Hepatocyte (in vitro differentiated cells): ENCODE data around the gene DDIAS. TPM values are rescaled to one million over a fixed set of nuclear protein-coding genes. Genes with fewer than 3 reads are reported as not detected.

Experiments
- DNase-seq: peaks from one replicate; pipeline ENCODE4 v3.0.0-alpha.2; 2016; ENCODE audit warnings: low spot score
- H2AFZ ChIP-seq: fragments of 200-600 bp; sonication (generic); 2 replicates; pipeline ENCODE4 v1.6.0; 2016; ENCODE audit warnings: antibody characterized with exemption, mild to moderate bottlenecking
- H3K27ac ChIP-seq: fragments of 200-600 bp; sonication (generic); 2 replicates; pipeline ENCODE4 v1.5.1; 2016; ENCODE audit warnings: mild to moderate bottlenecking
- H3K27me3 ChIP-seq: fragments of 200-600 bp; sonication (generic); 2 replicates; pipeline ENCODE4 v1.6.1; 2016
- H3K36me3 ChIP-seq: fragments of 200-600 bp; sonication (generic); replicated peaks from 2 replicates; pipeline ENCODE4 v1.5.1; 2016; ENCODE audit warnings: low read depth; ENCODE audit not compliant: insufficient read depth
- H3K4me1 ChIP-seq: fragments of 200-600 bp; sonication (generic); 2 replicates; pipeline ENCODE4 v1.5.1; 2016; ENCODE audit warnings: mild to moderate bottlenecking, moderate library complexity; ENCODE audit not compliant: insufficient read depth
- H3K4me2 ChIP-seq: fragments of 200-600 bp; sonication (generic); 2 replicates; pipeline ENCODE4 v1.6.0; 2016
- H3K4me3 ChIP-seq: fragments of 200-600 bp; sonication (generic); 2 replicates; pipeline ENCODE4 v1.5.1; 2016; ENCODE audit warnings: mild to moderate bottlenecking
- H3K79me2 ChIP-seq: fragments of 200-600 bp; sonication (generic); 2 replicates; pipeline ENCODE4 v1.6.0; 2017; ENCODE audit warnings: mild to moderate bottlenecking
- H3K9me2 ChIP-seq: fragments of 200-600 bp; sonication (generic); replicated peaks from 2 replicates; pipeline ENCODE4 v1.6.0; 2017; ENCODE audit warnings: mild to moderate bottlenecking; ENCODE audit not compliant: insufficient read depth
- H3K9me3 ChIP-seq: fragments of 200-600 bp; sonication (generic); 2 replicates; pipeline ENCODE4 v1.5.1; 2016; ENCODE audit warnings: low read depth, mild to moderate bottlenecking
- H4K20me1 ChIP-seq: fragments of 200-600 bp; sonication (generic); 2 replicates; pipeline ENCODE4 v1.6.0; 2016; ENCODE audit warnings: mild to moderate bottlenecking; ENCODE audit not compliant: insufficient read depth, poor library complexity, severe bottlenecking
- EZH2 ChIP-seq: fragments of 200-600 bp; sonication (generic); IDR thresholded peaks from 2 replicates; pipeline ENCODE4 v1.6.1; 2016; ENCODE audit warnings: antibody characterized with exemption, mild to moderate bottlenecking, borderline replicate concordance
- EZH2phosphoT487 ChIP-seq: fragments of 200-600 bp; sonication (generic); IDR thresholded peaks from one replicate; pipeline ENCODE4 v1.6.1; 2018; ENCODE audit warnings: antibody characterized with exemption, mild to moderate bottlenecking, low read depth, moderate library complexity; ENCODE audit not compliant: unreplicated experiment, severe bottlenecking
- WGBS: methylation state at CpG from one replicate; pipeline ENCODE4 v1.1.6; 2016; ENCODE audit warnings: low lambda C conversion rate; ENCODE audit errors: missing lambda C conversion rate; 5-methylcytosine and 5-hydroxymethylcytosine counted together
- polyA plus RNA-seq: library from polyadenylated mRNA; unstranded; fragments of >200 nt; fragmentation: Nextera tagmentation; extraction: Ambion mirVana; gene quantifications from 2 replicates; pipeline ENCODE4 v1.2.1, GENCODE V29; 2016
- total RNA-seq: library from RNA; depleted of rRNA; stranded (reverse); fragments of >200 nt; gene quantifications from 2 replicates; pipeline ENCODE4 v1.2.3, GENCODE V29; 2014
- TF ChIP-seq, protein P1 (sequence below): fragments of 200-600 bp; sonication (generic); IDR thresholded peaks from 2 replicates; pipeline ENCODE4 v1.5.1; 2016; ENCODE audit warnings: antibody characterized with exemption, mild to moderate bottlenecking; ENCODE audit not compliant: poor library complexity

Gene DDIAS
- total and polyA plus RNA-seq, 2 experiments from 2014 or later: 0.92 to 2.6 TPM

- WGBS: 74% methylated on average over 3 of the region's 3 CpGs
- no peaks in the 10 kb centered on the region for H3K36me3 ChIP-seq
- no peaks in the 10 kb centered on the region for H3K9me2 ChIP-seq
- no peak overlapping the region for H2AFZ ChIP-seq
- H3K4me2 ChIP-seq: no peak overlapping the region
- no peak for DNase-seq
- H3K27me3 ChIP-seq: no peaks in the 10 kb centered on the region
- H3K79me2 ChIP-seq: peaks cover 17% of the 10 kb centered on the region
- H3K4me3 ChIP-seq: no peak overlapping the region
- H3K9me3 ChIP-seq: no peaks in the 10 kb centered on the region
- H4K20me1 ChIP-seq: no peaks in the 10 kb centered on the region
- H3K4me1 ChIP-seq: peaks cover 8% of the 10 kb centered on the region
- TF ChIP-seq EZH2 (no peak), EZH2phosphoT487 (no peak)
- TF ChIP-seq, protein P1, sequence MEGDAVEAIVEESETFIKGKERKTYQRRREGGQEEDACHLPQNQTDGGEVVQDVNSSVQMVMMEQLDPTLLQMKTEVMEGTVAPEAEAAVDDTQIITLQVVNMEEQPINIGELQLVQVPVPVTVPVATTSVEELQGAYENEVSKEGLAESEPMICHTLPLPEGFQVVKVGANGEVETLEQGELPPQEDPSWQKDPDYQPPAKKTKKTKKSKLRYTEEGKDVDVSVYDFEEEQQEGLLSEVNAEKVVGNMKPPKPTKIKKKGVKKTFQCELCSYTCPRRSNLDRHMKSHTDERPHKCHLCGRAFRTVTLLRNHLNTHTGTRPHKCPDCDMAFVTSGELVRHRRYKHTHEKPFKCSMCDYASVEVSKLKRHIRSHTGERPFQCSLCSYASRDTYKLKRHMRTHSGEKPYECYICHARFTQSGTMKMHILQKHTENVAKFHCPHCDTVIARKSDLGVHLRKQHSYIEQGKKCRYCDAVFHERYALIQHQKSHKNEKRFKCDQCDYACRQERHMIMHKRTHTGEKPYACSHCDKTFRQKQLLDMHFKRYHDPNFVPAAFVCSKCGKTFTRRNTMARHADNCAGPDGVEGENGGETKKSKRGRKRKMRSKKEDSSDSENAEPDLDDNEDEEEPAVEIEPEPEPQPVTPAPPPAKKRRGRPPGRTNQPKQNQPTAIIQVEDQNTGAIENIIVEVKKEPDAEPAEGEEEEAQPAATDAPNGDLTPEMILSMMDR: no peak
- H3K27ac ChIP-seq: no peak overlapping the region
Observed at GRCh38 chr11:82902880-82903279, 1.3 kb downstream of the DDIAS start.

DNA sequence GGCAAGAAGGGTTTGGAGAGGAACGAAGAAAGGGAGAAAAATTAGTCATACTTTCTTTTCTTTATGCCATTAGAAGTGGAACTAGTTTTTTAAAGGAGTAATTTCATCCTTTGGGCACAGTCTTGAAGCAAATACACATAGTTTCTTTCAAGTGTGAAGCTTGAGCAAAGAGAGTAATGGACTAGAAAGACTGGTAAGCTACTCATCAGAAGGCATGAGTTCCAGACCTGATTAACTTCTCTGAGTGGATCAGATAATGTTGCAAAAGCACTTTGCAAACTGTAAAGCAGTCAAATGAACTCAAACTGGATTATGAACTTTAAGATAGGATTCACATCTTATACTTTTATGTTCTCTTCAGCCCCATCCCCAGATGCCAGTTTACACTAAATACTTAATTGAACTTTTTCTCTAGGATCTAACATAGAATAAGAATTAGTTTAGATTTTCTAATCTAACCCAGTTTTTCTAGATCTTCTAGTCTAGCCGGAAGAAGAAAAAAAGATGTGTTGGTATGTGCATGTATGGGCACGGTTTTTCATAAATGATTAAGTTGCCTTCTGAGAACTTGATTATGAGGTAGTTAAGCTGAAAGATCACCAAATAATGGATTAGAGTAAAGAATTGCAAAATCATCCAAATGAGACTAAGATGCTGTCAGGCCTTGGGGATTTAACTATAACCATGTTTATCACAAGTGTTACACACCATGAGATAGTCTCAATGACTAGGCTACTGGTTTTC lies 2.5 kb downstream of the DDIAS start:
- H3K9me3 ChIP-seq: no peaks in the 10 kb centered on the region
- H3K9me2 ChIP-seq: no peaks in the 10 kb centered on the region
- no peak overlapping the region for H3K4me2 ChIP-seq
- no peak overlapping the region for H2AFZ ChIP-seq
- H4K20me1 ChIP-seq: no peaks in the 10 kb centered on the region
- H3K4me1 ChIP-seq: peaks cover 7% of the 10 kb centered on the region
- no peak overlapping the region for H3K4me3 ChIP-seq
- no peak for DNase-seq
- WGBS: 85% methylated on average over 3 of the region's 3 CpGs
- no peaks in the 10 kb centered on the region for H3K27me3 ChIP-seq
- no peak for TF ChIP-seq EZH2phosphoT487
- no peak for TF ChIP-seq EZH2
- TF ChIP-seq, protein P1: no peak
- no peak overlapping the region for H3K27ac ChIP-seq
- H3K36me3 ChIP-seq: no peaks in the 10 kb centered on the region
- H3K79me2 ChIP-seq: peaks cover 7% of the 10 kb centered on the region

- Histone ChIP-seq H3K9me3 (no peaks in the 10 kb centered on the region), H3K4me1 (no peaks in the 10 kb centered on the region), H3K27me3 (no peaks in the 10 kb centered on the region), H3K9me2 (no peaks in the 10 kb centered on the region), H3K36me3 (no peaks in the 10 kb centered on the region), H3K27ac (no peak overlapping the region), H4K20me1 (no peaks in the 10 kb centered on the region), H3K79me2 (no peaks in the 10 kb centered on the region), H2AFZ (no peak overlapping the region), H3K4me2 (no peak overlapping the region), H3K4me3 (no peak overlapping the region)
- TF ChIP-seq EZH2: no peak
- TF ChIP-seq, protein P1: peak; percentile 63
- DNase-seq: peak; percentile 43
- WGBS: 73% methylated on average over 1 of the region's 1 CpG
Observed at GRCh38 chr11:82906236-82906635, 4.7 kb downstream of the DDIAS start.
